GM18873 (cell line): ENCODE data around the gene TRAFD1.

Experiments
- ATAC-seq: cut with Tn5 transposase; IDR thresholded peaks from one replicate; pipeline ENCODE4 v1.9.1; 2021; ENCODE audit warnings: mild to moderate bottlenecking, moderate library complexity, moderate number of reproducible peaks; ENCODE audit not compliant: unreplicated experiment, low FRiP score

Gene TRAFD1

DNA sequence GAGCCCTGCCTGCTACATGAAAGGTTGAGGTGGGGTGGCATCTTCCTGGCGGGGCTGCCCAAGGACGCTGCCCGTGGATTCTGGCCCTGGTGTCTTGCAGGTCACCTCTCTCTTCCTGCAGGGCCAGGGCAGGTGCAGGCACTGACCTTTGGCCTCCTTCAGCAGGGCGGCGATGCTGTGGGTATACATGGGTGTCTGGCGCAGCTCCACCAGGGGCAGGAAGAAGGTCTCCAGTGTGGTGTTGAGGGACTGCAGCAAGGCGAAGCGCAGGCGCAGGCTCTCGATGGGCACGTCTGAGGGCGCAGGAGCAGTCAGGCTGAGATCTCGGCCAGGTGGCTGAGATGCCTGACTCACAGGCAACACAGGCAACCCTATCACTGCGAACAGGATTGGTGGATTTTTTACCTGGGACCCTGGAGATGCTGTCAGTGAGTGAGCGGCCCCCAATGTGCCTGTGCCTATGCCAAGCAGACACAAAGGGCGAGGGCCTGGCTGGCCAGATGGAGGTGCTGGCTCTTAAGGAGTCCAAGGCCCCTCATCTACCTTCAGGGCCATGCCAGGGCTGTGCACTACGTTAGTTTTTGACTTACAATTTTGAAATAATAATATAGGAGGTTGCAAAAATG, 45.7 kb downstream of the TRAFD1 start:
- no peak for ATAC-seq

DNA sequence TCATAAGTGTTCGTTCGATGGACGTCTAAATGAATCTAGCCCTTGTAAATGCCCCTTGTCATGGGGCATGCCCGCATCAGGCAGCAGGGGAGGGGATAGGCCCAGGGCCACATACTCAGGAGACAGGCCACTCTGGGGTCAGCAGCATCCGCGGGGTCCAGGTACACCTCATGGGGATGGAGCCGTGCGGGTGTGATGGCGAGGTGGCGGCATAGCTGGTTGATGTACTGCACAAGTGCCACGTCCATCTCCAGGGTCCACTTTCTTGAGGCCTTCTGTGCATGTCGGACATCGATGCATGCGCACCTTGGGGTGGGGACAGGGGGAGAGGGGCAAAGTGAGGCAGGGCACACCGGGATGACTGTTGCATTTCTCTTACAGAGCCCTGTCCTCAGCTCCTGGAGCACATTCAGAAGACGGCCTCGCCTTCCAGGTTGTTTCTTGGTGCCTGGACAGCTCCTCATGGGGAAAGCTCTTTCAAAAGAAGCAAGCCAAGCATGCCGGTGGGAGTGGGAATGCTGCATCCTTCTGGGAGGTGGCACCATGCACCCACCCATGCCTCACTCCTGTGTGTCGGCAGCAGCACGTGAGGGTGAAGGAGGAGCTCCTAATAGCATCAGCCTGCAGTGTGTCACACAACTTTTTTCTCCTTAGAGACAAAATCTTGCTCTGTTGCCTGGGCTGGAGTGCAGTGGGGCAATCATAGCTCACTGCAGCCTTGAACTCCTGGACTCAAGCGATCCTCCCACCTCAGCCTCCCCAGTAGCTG, 47.4 kb downstream of the TRAFD1 start:
- ATAC-seq: no peak

DNA sequence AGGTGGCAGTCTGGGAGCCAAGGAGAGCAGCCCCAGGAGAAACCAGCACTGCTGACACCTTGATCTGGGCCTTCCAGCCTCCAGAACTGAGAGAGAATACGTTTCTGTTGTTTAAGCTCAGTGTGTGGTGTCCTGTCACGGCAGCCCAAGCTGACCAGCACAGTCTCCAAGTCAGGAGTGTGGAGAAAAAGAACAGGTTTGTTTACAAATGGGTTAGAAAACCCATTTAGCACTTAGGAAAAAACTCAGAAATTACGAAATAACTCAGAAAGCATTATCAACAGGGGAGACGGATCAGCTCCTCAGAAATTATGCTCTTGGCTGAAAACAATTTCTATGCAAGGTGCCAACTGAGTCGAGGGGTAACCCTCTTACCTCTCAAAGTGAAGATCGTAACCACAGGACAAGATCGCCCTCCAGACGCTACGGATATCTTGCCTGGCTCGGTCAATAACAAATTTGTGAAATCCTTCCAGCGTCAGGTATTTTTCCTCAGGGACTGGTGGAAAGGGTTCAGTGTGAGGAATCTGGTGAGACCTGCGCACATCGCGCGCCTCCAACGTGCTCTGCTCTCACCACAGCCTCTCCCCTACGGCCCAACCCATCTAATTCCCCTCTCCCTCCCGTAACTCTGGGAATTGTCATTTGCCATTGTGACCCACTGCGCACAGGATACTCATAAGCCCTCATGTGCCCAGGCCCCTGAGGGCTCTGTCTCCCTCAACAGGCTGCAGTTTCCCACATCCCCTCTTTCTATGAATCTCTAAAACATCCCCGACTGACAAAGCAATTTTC, 50.2 kb downstream of the TRAFD1 start:
- no peak for ATAC-seq

DNA sequence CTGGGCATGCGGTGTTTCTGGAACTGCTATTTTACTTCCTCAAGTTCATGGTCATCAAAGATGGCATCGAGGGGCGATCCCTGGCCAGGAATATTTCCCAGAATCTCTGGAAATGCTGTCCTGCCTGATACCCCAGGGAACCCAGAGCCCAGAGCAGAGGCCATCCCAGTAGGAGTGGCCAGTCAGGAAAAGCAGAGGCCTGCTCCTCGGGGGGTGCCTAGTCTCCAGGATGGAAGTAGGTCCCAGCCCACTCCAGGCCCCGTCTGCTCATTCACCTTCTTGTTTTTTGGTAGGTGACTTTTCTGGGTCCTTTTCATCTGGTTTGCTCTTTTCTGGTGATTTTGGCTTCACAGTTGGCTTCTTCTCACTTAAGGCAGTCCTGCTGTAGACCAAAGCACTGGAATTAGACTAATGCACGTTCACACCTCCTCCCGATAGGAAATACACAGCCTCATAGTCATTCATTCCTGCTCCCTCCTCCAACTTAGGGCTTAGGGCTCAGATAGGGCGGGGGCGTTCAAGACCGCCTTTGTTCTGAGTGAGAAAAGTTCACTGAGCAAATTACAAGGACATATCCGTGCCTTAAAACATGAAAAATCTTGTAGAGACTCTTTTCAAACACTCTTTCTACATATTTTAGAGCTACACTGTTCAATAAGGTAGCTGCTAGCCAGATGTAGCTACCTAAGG, 51.1 kb downstream of the TRAFD1 start:
- ATAC-seq: no peak

DNA sequence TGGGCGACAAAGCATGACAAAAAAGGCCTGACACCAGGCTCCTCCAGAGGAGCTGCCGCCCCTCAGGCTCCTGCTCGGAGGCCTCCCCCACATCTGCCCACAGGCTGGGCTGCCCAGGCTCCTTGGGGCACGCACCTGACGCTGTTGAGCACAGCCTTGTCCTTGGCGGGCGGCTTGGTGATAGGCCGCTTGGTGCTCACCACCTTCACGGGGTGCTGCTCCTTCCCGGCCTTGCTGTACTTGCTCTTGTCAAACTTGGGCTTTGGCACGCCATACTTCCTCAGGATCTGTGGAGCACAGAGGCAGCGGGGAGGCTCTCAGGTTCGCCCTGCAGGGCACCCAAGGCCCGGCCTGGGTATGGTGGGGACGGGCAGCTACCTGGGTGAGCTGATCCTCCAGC, 53.4 kb downstream of the TRAFD1 start:
- no peak for ATAC-seq

DNA sequence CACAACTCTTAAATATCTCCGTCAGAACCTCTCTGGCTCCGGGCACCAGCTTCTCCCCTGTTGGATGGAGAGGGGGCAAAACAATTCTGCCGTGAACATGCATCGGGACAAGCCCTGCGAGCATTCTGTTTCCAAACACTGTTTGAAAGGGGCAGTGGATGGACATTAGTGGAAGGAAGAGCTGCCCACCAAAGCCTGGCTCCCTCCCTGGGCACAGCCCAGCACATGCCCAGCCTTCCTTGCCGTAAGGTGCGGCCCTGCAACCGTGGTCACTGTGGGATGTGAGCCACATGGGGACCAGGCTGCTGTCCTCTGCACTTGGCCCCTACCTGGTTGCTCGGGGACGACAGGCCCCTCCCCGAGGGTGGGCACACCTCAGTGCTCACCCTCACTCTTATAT, 54.0 kb downstream of the TRAFD1 start:
- no peak for ATAC-seq

DNA sequence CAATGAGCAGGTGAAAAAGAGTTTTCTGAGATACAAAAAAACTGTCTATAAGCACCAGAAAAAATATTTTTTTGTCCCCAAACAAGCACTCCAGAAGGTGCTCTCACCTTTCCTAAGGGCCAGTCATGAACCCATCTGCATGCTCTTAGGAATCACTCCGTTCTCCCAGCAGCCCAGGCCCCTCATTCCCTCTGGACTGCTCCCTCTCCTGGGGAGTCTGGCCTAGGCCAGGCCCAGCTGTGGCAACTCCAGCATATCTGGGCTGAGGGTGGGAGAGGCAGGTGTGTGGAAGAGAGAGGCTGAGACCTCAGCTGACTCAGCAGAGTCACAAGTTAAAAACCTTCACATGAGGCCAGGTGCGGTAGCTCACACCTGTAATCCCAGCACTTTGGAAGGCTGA, 54.6 kb downstream of the TRAFD1 start:
- no peak for ATAC-seq

DNA sequence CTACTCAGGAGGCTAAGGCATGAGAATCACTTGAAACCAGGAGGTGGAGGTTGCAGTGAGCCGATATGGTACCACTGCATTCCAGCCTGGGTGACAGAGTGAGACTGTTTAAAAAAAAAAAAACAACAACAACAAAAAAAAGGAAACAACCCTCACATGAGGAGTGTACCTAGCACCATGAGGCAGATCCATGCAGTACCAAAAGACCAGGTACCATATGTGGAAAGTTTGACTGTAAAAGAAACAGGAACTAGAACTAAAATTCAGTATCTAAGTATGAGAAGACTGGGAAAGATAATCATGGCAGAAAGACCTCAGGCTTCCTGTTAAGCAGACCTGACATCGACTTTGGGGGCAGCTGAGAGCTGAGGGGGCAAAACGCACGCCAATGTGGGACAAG, 55.1 kb downstream of the TRAFD1 start:
- no peak for ATAC-seq

DNA sequence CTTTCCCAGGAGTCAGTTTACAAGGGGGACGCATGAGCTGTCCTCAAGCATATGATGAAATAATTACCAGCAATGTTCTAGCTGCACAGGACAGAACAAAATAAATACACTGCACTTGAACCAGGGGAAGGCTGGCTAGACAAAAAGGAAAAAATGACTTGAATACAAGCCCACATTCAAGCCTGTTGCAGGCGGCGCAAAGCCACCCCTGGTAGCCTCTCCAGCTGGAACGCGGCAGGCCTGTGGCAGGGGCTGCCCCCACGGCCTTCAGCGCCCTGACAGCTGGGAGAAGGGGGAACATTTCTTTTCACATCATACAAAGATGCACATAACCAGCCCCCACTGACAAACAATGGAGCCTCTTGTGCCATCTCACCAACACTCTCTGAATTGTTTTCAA, 57.1 kb downstream of the TRAFD1 start:
- no peak for ATAC-seq

DNA sequence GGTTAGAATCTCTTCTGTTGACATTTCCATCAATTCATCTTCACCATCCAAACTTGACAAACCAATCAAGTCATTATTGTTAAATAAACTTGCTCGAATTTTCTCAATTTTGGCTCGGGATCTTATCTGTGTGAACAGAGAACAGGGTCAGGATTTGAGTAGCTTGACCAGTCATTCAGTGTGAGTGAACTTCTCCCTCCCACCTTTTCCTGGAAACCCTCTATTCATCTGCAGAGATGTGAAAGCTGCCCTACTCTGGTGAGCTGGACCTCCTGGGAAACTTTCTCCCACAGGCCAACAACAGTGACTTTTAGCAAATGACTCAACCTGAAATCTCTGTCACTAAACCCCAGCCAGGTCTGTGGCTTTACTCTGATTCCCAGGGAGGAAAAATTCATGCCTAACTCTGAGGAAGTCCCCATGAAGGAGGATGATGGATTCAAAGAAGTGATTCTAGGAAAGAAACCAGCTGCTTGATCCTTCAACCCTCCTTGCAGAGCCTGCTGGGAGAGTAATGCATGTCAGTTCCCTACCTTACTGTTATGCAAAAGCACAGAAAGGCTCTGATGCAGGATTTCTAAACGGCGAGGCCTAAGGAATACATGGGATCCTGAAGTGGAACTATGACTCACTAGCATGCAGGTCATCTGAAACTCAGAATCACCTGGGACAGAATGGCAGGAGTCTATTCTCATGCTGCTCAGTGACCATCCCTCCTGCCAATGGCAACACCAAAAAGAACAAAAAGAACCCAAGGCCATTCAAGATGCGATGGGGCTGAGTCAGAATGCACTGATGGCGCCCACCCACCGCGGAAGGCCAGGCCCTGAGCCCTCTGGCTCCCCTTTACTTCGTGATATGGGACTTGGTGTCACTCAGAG, 58.0 kb downstream of the TRAFD1 start:
- ATAC-seq: no peak

DNA sequence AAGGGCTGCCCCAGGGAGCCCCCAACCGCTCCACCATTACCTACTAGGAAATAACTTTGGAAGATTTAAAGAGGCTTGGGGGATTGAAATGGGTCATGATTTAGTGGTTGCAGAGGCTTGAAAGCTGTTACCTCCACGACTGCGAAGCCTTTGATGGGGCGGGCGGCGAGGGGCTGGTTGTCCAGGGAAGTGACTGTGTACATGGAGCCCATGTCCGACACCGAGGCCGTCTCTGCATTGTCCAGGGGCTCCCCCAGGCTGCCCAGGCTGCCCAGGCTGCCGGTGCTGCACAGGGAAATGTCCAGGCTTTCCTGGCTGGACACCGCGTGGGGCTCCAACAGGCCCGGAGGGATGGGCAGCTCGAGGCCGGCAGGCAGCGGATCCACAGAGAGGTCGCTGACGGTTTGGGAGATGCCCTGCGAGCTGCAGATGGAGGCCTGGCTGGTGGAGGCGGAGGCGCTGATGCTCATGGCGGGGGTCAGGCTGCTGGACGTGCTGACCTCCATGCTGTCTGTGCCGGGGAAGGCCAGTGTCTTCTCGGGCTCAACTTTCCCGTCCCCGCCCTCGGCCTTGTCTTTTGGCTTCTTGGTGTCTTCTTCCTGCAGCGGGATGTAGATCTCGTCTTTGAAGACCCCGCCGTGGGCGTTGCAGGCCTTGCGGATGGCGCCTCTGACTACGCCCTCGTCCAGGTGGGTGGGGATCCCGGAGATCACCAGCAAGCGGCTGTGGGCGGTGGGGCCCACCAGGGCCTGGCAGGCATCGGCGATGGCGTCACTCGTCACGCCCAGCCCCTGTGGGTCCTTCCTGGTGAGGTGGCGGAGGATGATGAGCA, 58.9 kb downstream of the TRAFD1 start:
- no peak for ATAC-seq

DNA sequence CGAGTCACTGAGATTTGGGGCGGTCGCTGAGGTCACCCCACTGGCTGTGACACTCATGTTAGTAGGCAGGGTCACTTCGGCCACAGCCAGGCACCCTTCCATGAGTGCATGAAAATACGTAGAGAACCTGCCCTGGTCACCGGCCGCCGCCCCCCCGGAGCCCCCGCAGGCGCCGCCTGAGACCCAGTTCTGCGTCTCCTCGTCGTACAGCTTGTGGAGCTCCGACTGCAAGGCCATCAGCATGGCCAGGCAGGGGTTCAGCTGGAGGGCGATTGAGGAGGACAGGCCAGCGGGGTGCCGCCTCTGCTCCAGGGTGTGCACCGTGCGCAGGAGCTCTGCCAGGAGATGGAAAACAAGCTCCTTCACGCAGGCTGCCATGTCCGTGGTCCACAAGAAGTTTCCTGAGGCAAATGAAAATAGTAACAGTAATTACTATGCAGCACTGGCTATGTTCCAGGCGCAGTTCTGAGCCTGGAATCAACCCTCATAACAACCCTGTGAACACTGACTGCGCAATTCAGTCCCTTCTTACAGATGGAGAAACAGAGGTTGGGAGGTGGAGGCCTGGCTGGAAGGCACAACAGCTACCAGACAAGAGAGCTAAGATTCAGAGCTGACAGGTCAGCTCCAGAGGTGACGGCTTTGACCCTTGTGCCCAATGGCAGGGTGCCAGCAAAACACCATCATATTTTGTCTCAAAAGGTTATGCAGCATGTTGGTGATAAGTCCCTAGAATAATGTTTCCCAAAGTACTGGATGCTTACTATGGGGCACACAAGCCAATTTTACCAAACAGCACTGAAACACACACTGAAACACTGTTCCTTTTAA, 59.9 kb downstream of the TRAFD1 start:
- no peak for ATAC-seq

DNA sequence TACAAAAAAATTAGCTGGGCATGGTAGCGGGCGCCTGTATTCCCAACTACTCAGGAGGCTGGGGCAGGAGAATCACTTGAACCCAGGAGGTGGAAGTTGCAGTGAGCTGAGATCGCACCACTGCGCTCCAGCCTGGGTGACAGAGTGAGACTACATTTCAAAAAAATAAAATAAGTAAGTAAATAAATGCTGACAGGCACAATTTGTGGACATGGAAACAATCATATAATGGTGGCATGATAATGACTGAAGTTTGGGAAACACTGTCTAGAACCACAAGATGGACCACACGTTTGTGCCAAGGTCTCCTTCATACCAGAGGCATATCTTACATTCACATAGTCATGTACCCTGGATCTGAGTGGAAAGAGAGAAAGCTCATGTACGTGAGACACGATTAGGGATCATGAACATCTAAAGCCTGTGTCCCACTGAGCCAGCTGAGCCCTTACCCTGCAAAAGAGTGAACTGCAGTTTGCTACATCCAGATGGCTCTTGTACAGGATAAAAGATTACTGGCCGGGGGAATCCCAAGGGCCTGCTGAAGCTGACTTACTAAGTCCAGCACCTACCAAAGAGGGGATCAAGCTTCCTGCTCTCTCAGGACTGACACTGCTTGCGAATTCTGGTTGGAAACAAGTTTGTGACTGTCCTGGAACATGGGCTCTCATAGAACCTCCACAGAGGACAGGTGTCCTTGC, 62.9 kb downstream of the TRAFD1 start:
- ATAC-seq: no peak

DNA sequence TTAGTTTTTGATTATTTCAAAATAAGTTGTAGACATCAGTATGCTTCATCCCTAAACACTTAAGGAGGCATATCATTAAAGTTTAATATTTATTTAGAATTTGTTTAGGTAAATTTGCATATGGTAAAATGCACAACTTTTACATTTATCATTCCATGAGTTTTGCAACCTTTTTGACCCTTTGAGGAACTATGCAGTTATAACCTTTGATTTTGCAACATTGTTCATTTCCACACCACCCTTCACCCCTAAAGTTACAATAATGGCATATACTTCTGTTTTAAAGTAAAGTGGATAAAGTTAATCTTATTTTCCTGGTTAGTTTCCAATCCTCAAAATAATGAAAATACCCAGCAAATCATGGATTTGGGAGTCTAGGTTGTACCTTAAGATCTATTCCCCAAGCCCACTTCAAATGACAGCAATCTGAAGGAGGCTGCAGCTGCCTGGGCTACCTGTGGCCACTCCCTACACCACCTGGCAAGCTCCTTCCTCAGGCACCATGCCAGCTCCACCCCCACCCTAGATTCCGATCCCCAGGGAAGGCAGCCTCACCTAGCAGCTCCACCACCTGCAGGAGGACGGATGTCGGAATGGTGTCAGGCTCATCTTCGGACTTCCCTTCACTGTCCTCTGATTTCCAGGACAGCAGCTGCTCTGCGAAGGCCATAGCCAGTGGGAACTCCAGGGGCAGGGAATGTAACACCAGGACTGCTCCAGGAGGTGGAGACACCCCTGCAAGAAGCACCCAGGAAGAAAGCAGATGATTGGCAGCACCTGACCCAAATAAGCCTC, 65.1 kb downstream of the TRAFD1 start:
- no peak for ATAC-seq

DNA sequence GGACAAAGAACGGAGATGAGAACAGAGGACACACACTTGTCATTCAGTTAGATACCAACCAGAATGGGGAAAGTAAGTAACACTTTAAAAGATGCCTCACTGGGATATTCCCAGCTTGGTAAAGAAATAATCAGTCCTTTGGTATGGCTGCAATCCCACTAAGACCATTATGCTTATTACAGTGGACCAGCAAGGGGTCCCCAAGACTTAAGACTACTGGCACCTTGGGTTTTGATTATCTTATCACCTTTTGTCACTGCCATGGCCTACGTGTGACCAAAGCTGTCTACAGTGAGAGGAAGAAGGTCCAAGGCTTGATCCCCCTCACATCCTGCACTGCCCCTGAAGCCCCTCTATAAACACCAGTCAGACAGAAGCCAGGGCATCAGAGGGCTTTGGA, 65.8 kb downstream of the TRAFD1 start:
- no peak for ATAC-seq

DNA sequence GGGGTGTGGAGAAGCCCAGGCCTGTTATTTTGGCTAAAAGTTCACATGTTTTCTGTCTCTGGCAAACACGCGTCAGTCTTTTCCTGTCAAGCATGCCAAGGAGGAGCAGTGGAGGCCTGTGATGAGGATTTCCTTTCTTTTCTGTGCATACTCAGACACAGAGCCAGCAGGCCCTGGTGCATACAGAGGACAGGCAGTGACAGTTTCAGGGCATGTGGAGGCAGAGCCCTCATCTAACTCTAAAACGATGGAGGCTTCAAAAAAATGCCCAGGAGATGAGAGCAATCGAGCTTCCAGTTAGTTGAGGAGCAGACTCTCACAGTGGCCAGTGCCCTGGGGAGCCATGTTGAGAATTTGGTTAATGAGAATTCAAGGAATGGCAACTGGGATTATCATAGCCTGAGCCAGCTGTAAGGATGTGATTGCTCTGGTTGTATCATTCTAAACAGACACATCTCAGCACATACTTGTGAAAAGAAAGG, 66.5 kb downstream of the TRAFD1 start:
- ATAC-seq: no peak

DNA sequence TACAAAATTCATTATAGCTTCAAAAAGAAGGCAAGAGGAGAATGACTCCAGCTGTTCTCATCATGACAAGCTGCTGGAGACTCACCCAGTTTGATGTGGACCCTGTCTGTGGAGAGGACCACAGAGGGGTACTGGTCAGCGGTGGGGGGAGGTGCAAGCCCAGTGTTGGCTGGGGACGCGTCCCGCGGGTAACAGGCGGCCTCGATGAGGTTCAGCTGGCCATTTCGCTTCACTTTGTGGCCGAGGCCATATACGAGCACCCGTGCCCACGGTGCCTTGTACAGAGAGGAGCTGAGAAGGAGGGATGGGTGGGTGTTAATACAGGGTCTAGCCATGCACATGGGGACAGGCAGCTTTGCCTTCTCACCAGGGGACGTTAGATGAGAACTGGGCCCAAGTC, 67.1 kb downstream of the TRAFD1 start:
- ATAC-seq: no peak
